ENCODE measurements around the gene IL1RAPL1. TPM values are rescaled to one million over a fixed set of nuclear protein-coding genes. Genes with fewer than 3 reads are reported as not detected.

The IL1RAPL1 gene
- total RNA-seq, 3 donors from 2014 or later = 0.34 to 0.79 TPM; not detected in 1

- Histone ChIP-seq H3K4me3 (no peak overlapping the region), H3K36me3 (ENCODE audit: low read depth) (no peaks in the 10 kb centered on the region), H3K9me3 (no peaks in the 10 kb centered on the region), H3K4me1 (ENCODE audit: low read depth) (no peaks in the 10 kb centered on the region)
- intact Hi-C loops (cut with DNase I, micrococcal nuclease) = no loop called here
- ATAC-seq (no peak), DNase-seq (no peak)
- TF ChIP-seq, protein P1, sequence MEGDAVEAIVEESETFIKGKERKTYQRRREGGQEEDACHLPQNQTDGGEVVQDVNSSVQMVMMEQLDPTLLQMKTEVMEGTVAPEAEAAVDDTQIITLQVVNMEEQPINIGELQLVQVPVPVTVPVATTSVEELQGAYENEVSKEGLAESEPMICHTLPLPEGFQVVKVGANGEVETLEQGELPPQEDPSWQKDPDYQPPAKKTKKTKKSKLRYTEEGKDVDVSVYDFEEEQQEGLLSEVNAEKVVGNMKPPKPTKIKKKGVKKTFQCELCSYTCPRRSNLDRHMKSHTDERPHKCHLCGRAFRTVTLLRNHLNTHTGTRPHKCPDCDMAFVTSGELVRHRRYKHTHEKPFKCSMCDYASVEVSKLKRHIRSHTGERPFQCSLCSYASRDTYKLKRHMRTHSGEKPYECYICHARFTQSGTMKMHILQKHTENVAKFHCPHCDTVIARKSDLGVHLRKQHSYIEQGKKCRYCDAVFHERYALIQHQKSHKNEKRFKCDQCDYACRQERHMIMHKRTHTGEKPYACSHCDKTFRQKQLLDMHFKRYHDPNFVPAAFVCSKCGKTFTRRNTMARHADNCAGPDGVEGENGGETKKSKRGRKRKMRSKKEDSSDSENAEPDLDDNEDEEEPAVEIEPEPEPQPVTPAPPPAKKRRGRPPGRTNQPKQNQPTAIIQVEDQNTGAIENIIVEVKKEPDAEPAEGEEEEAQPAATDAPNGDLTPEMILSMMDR (IDR thresholded peaks at IDR 0.05) = no peak
Measured at GRCh38 chrX:29880977-29881376, 1293.7 kb downstream of the IL1RAPL1 start.

- no peaks in the 10 kb centered on the region for H3K9me3 ChIP-seq
- DNase-seq = no peak
- no peaks in the 10 kb centered on the region for H3K4me1 ChIP-seq (ENCODE audit: low read depth)
- TF ChIP-seq, protein P1 (IDR thresholded peaks at IDR 0.05) = no peak
- H3K4me3 ChIP-seq = no peak overlapping the region
- intact Hi-C loops (cut with DNase I, micrococcal nuclease) = no loop called here
- no peak for ATAC-seq
- no peaks in the 10 kb centered on the region for H3K36me3 ChIP-seq (ENCODE audit: low read depth)
Measured at GRCh38 chrX:29890004-29890403, 1302.8 kb downstream of the IL1RAPL1 start.

DNA sequence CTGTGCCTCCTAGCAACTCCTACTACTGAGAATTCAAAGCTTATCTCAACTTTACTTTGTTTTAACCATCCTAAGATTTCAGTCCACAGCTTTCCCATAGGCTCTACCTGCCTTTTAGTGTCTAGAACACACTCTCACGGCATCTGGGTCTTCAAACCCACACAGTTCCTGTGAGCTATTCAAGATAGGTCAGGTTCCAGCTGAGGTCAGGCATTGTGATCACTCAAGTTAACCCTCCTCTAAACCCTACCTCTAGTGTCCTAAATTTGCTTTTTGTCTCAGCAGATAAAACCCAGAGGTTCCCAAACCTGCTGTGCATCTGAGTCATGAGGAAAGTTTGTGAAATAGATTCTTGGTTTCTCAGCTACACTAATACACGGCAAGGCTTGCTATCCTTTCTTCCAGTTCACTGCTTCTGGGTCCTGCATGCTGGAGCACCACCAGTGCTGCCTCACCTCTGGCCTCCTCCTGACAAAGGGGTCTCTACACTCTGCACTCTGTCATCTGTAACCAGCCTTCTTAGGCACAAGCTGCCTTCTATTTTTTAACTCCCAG is 1303.5 kb downstream of the IL1RAPL1 start:
- Histone ChIP-seq H3K4me3 (no peak overlapping the region), H3K9me3 (no peaks in the 10 kb centered on the region), H3K36me3 (ENCODE audit: low read depth) (no peaks in the 10 kb centered on the region), H3K4me1 (ENCODE audit: low read depth) (no peaks in the 10 kb centered on the region)
- intact Hi-C loops (cut with DNase I, micrococcal nuclease) = no loop called here
- TF ChIP-seq, protein P1 (IDR thresholded peaks at IDR 0.05) = no peak
- no peak for DNase-seq
- ATAC-seq = no peak

GRCh38 chrX:29902004-29902403 is 1314.8 kb downstream of the IL1RAPL1 start:
- Histone ChIP-seq H3K4me3 (no peak overlapping the region), H3K36me3 (ENCODE audit: low read depth) (no peaks in the 10 kb centered on the region), H3K4me1 (ENCODE audit: low read depth) (no peaks in the 10 kb centered on the region), H3K9me3 (no peaks in the 10 kb centered on the region)
- no peak for ATAC-seq
- intact Hi-C loops (cut with DNase I, micrococcal nuclease) = no loop called here
- TF ChIP-seq, protein P1 (IDR thresholded peaks at IDR 0.05) = no peak
- DNase-seq = no peak

- no peak for DNase-seq
- TF ChIP-seq, protein P1 (IDR thresholded peaks at IDR 0.05) = no peak
- no peaks in the 10 kb centered on the region for H3K36me3 ChIP-seq (ENCODE audit: low read depth)
- no peak for ATAC-seq
- no peaks in the 10 kb centered on the region for H3K9me3 ChIP-seq
- no peak overlapping the region for H3K4me3 ChIP-seq
- intact Hi-C loops (cut with DNase I, micrococcal nuclease) = no loop called here
- H3K4me1 ChIP-seq (ENCODE audit: low read depth) = no peaks in the 10 kb centered on the region
Measured at GRCh38 chrX:29903360-29903759, 1316.1 kb downstream of the IL1RAPL1 start.

DNA sequence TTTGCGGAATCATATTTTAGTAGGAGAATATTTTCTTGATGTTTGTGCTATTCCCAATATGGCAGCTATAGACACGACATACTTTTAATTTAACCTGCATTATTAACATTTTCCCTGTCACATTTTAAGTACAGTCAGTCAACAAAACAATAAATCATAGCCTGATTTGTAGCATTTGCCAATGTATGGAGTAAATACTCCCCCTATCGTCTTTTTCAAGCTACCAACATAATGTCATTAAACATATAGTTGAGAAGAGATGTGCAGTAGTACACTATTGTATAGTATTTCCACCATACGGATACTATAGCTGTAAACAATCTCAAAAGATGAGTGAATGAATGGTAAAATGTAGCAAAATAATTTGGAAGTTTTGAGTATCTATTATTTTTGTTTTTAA is 1324.4 kb downstream of the IL1RAPL1 start:
- TF ChIP-seq, protein P1 (IDR thresholded peaks at IDR 0.05) = no peak
- no peaks in the 10 kb centered on the region for H3K4me1 ChIP-seq (ENCODE audit: low read depth)
- H3K36me3 ChIP-seq (ENCODE audit: low read depth) = no peaks in the 10 kb centered on the region
- no peak for ATAC-seq
- no peak overlapping the region for H3K4me3 ChIP-seq
- no peak for DNase-seq
- no peaks in the 10 kb centered on the region for H3K9me3 ChIP-seq
- intact Hi-C loops (cut with DNase I, micrococcal nuclease) = no loop called here

Data from mucosa of descending colon (tissue), 3 donors.